H1 (cell line): ENCODE results near the gene CMIP. TPM values are rescaled to one million over a fixed set of nuclear protein-coding genes. Genes with fewer than 3 reads are reported as not detected.

Experiments
- CTCF ChIA-PET: fragments of 300-600 bp; sonication (Branson Sonifier 250); formaldehyde crosslinking; loops from one replicate; lab custom pipeline; 2021; ENCODE audit not compliant: partially characterized antibody; lab: Charles Lee
- POLR2A ChIA-PET: fragments of 300-600 bp; sonication (Branson Sonifier 250); formaldehyde crosslinking; loops from one replicate; lab custom pipeline; 2021; ENCODE audit warnings: inconsistent platforms; ENCODE audit not compliant: partially characterized antibody; lab: Charles Lee
- DNase-seq, 2 experiments: peaks; one replicate each; pipeline versions ENCODE4 v3.0.0 to v3.0.0-alpha.2; 2010 to 2022; ENCODE audit warnings: low spot score in 2 of 2, low read depth in 1 of 2, mixed read lengths in 1 of 2
- FAIRE-seq: peaks from 2 replicates; lab custom pipeline; 2011; peaks lifted over from hg19 to GRCh38; lab: Jason Lieb, UNC
- H2AFZ ChIP-seq: 2 replicates; pipeline ENCODE4 v1.8.1; 2012; ENCODE audit warnings: low read length, inconsistent platforms
- H2AK5ac ChIP-seq: 2 replicates; pipeline ENCODE4 v1.6.1; 2013; ENCODE audit warnings: low read depth, low read length
- H2BK120ac ChIP-seq: replicated peaks from 2 replicates; pipeline ENCODE3; 2013; ENCODE audit warnings: low read depth, low read length, inconsistent platforms
- H2BK12ac ChIP-seq: 2 replicates; pipeline ENCODE4 v1.6.1; 2013; ENCODE audit warnings: low read depth, low read length
- H2BK15ac ChIP-seq: 2 replicates; pipeline ENCODE4 v1.6.1; 2013; ENCODE audit warnings: low read length
- H2BK20ac ChIP-seq: 2 replicates; pipeline ENCODE4 v1.6.1; 2013; ENCODE audit warnings: low read length
- H2BK5ac ChIP-seq: 2 replicates; pipeline ENCODE4 v1.6.1; 2013; ENCODE audit warnings: low read depth, low read length
- H3K14ac ChIP-seq: 2 replicates; pipeline ENCODE4 v1.6.1; 2013; ENCODE audit warnings: inconsistent platforms; ENCODE audit not compliant: insufficient read length
- H3K18ac ChIP-seq: 2 replicates; pipeline ENCODE4 v1.6.1; 2013; ENCODE audit warnings: low read length; ENCODE audit errors: extremely low read depth
- H3K23ac ChIP-seq: 2 replicates; pipeline ENCODE4 v1.6.1; 2013; ENCODE audit warnings: inconsistent platforms; ENCODE audit not compliant: insufficient read length
- H3K23me2 ChIP-seq: 2 replicates; pipeline ENCODE4 v1.6.1; 2013; ENCODE audit warnings: low read depth, low read length
- H3K27ac ChIP-seq: 2 replicates; pipeline ENCODE4 v1.6.1; 2011; ENCODE audit warnings: low read depth, low read length, inconsistent platforms
- H3K27me3 ChIP-seq, 4 experiments: replicated peaks in 1 of 4; 1 replicate in 1 of 4; 2 replicates in 3 of 4; pipeline versions ENCODE4 v1.6.1 to v1.8.1; 2011 to 2013; ENCODE audit warnings: low read length in 3 of 4, mild to moderate bottlenecking in 3 of 4, inconsistent platforms in 2 of 4, mixed read lengths in 2 of 4, moderate library complexity in 1 of 4; ENCODE audit not compliant: control insufficient read depth in 3 of 4, insufficient read depth in 3 of 4; ENCODE audit errors: extremely low read depth in 1 of 4
- H3K36me3 ChIP-seq, 4 experiments: 2 replicates each; pipeline versions ENCODE4 v1.6.1 to v1.8.1; 2011 to 2013; ENCODE audit warnings: mild to moderate bottlenecking in 4 of 4, low read length in 3 of 4, moderate library complexity in 2 of 4, control low read depth in 1 of 4, inconsistent platforms in 1 of 4; ENCODE audit not compliant: insufficient read depth in 4 of 4, control insufficient read depth in 2 of 4
- H3K4ac ChIP-seq: replicated peaks from 2 replicates; pipeline ENCODE3; 2013; ENCODE audit warnings: low read length, low read depth, mixed read lengths, inconsistent platforms; ENCODE audit not compliant: insufficient read length
- H3K4me1 ChIP-seq, 4 experiments: replicated peaks in 1 of 4; 1 replicate in 1 of 4; 2 replicates in 3 of 4; pipeline versions ENCODE4 v1.6.1 to v1.8.1; 2011 to 2013; ENCODE audit warnings: low read length in 3 of 4, inconsistent platforms in 2 of 4, mixed read lengths in 1 of 4; ENCODE audit not compliant: insufficient read depth in 4 of 4, control insufficient read depth in 3 of 4
- H3K4me2 ChIP-seq, 2 experiments: 2 replicates each; pipeline versions ENCODE4 v1.6.1 to v1.8.1; 2011 to 2013; ENCODE audit warnings: low read depth in 2 of 2, low read length in 2 of 2, control low read depth in 1 of 2, inconsistent platforms in 1 of 2, mild to moderate bottlenecking in 1 of 2; ENCODE audit not compliant: insufficient read depth in 1 of 2
- H3K4me3 ChIP-seq, 4 experiments: fragments of 200-600, 300-600 bp in 1 of 4; sonication (generic), shearing (Covaris generic), sonication (Bioruptor Twin) in 1 of 4; 2 replicates each; pipeline versions ENCODE4 v1.5.1 to v1.8.1; 2011 to 2016; ENCODE audit warnings: low read length in 4 of 4, low read depth in 3 of 4, control low read depth in 2 of 4, inconsistent platforms in 2 of 4, mild to moderate bottlenecking in 2 of 4, mixed read lengths in 1 of 4, moderate library complexity in 1 of 4; ENCODE audit not compliant: insufficient read depth in 2 of 4; ENCODE audit errors: extremely low read depth in 1 of 4
- H3K56ac ChIP-seq: replicated peaks from 2 replicates; pipeline ENCODE3; 2013; ENCODE audit warnings: low read depth, mild to moderate bottlenecking, mixed read lengths, low read length, inconsistent platforms; ENCODE audit not compliant: insufficient read length
- H3K79me1 ChIP-seq: 2 replicates; pipeline ENCODE4 v1.6.1; 2013; ENCODE audit warnings: low read depth, low read length, control low read depth
- H3K79me2 ChIP-seq, 2 experiments: 2 replicates each; pipeline versions ENCODE4 v1.6.1 to v1.8.1; 2012 to 2013; ENCODE audit warnings: low read length in 2 of 2, mild to moderate bottlenecking in 2 of 2, inconsistent platforms in 1 of 2; ENCODE audit not compliant: insufficient read depth in 2 of 2, control insufficient read depth in 1 of 2
- H3K9ac ChIP-seq, 4 experiments: replicated peaks in 1 of 4; 1 replicate in 1 of 4; 2 replicates in 3 of 4; pipeline versions ENCODE4 v1.6.1 to v1.8.1; 2011 to 2013; ENCODE audit warnings: low read depth in 3 of 4, low read length in 3 of 4, control low read depth in 2 of 4, mild to moderate bottlenecking in 2 of 4, moderate library complexity in 2 of 4, inconsistent platforms in 1 of 4; ENCODE audit errors: extremely low read depth in 1 of 4
- H3K9me3 ChIP-seq, 2 experiments: 2 replicates each; pipeline versions ENCODE4 v1.6.1 to v1.8.1; 2012 to 2013; ENCODE audit warnings: mild to moderate bottlenecking in 2 of 2, moderate library complexity in 2 of 2, control low read depth in 1 of 2, inconsistent platforms in 1 of 2, low read depth in 1 of 2, low read length in 1 of 2, mixed read lengths in 1 of 2; ENCODE audit not compliant: insufficient read depth in 2 of 2
- H4K20me1 ChIP-seq, 2 experiments: replicated peaks in 1 of 2; 2 replicates each; pipeline versions ENCODE3 to v1.8.1; 2011 to 2013; ENCODE audit warnings: inconsistent platforms in 2 of 2, low read length in 2 of 2, mild to moderate bottlenecking in 1 of 2; ENCODE audit not compliant: insufficient read depth in 2 of 2, control insufficient read depth in 1 of 2
- H4K5ac ChIP-seq: 2 replicates; pipeline ENCODE4 v1.6.1; 2013; ENCODE audit warnings: low read length, low read depth, mixed read lengths, inconsistent platforms; ENCODE audit not compliant: insufficient read length
- H4K8ac ChIP-seq: 2 replicates; pipeline ENCODE4 v1.8.0; 2013; ENCODE audit warnings: mild to moderate bottlenecking, moderate library complexity, low read length, inconsistent platforms; ENCODE audit not compliant: insufficient read depth; ENCODE audit errors: extremely low read depth
- H4K91ac ChIP-seq: replicated peaks from 2 replicates; pipeline ENCODE3; 2013; ENCODE audit warnings: low read length, mixed read lengths, inconsistent platforms; ENCODE audit not compliant: insufficient read length
- CBX8 ChIP-seq: fragments of 300-800, 300-1000 bp; sonication (generic); IDR thresholded peaks from 2 replicates; pipeline ENCODE4 v1.7.1; 2016; ENCODE audit warnings: low read depth, low read length, borderline replicate concordance
- CTCF ChIP-seq, 3 experiments: IDR thresholded peaks; 1 replicate in 2 of 3; 2 replicates in 1 of 3; pipeline versions ENCODE4 v1.5.1 to v1.6.1; 2011; ENCODE audit warnings: low read length in 3 of 3, mild to moderate bottlenecking in 3 of 3, inconsistent platforms in 2 of 3, low read depth in 1 of 3, moderate library complexity in 1 of 3; ENCODE audit not compliant: insufficient read depth in 1 of 3; ENCODE audit errors: control extremely low read depth in 1 of 3
- POLR2AphosphoS5 ChIP-seq: IDR thresholded peaks from 2 replicates; pipeline ENCODE4 v1.6.1; 2011; ENCODE audit warnings: low read depth, low read length
- SP4 ChIP-seq: IDR thresholded peaks from 2 replicates; pipeline ENCODE4 v1.6.1; 2012; ENCODE audit warnings: low read length, inconsistent platforms
- USF2 ChIP-seq: IDR thresholded peaks from 2 replicates; pipeline ENCODE4 v1.6.1; 2011; ENCODE audit warnings: low read length, improper control_type of control experiment
- WGBS, 2 experiments: shearing (Covaris generic) in 1 of 2; methylation state at CpG; one replicate each; pipeline versions ENCODE4 v1.1.6 to v1.1.7; 2013 to 2015; ENCODE audit warnings: low lambda C conversion rate in 2 of 2, mixed read lengths in 2 of 2, inconsistent platforms in 1 of 2, low coverage in 1 of 2, missing lambda C conversion rate in 1 of 2; ENCODE audit not compliant: insufficient replicate concordance in 2 of 2, insufficient coverage in 1 of 2, insufficient read length in 1 of 2; ENCODE audit errors: extremely low coverage in 1 of 2, missing lambda C conversion rate in 1 of 2; 5-methylcytosine and 5-hydroxymethylcytosine counted together
- polyA plus RNA-seq, 7 experiments: library from polyadenylated mRNA; depleted of rRNA in 3 of 7; stranded (reverse) in 5 of 7; unstranded in 2 of 7; fragments of >200 nt in 5 of 7; fragments of 200-250 nt in 2 of 7; gene quantifications; 1 replicate in 5 of 7; 2 replicates in 1 of 7; 4 replicates in 1 of 7; pipeline versions ENCODE4 v1.2.1 to v1.2.3, GENCODE V29; 2011 to 2013; ENCODE audit warnings: missing spikeins in 2 of 7, mixed read lengths in 2 of 7
- total RNA-seq: library from RNA; stranded (reverse); fragmentation: NEBNext Ultra II Directional; extraction: Animal tissue kit (Norgen Biotek cat#: 25700); gene quantifications from 2 replicates; pipeline ENCODE4 v1.2.1, GENCODE V29; 2021

The CMIP gene
- total and polyA plus RNA-seq, 2 of the 8 experiments (the other 6 are each of a cell fraction or from before 2014, with no cell fraction given) = 7.9 to 53.2 TPM

GRCh38 chr16:81673432-81673831, 228.8 kb downstream of the CMIP start:
- FAIRE-seq = no peak
- Histone ChIP-seq H3K23ac (no peak overlapping the region), H2BK15ac (no peak overlapping the region), H2BK120ac (no peak overlapping the region), H3K9me3 (no peaks in the 10 kb centered on the region), H3K27me3 (0 out of 7 replicates have a peak, but pooled peaks cover 0 to 2% (median 0%) of the 10 kb centered on the region in 4 experiments), H3K36me3 (peaks cover 2 to 9% (median 7%) of the 10 kb centered on the region in 4 experiments; a peak in 5 of 8 replicates), H3K14ac (no peak overlapping the region), H2BK5ac (no peak overlapping the region), H3K4me1 (no peaks in the 10 kb centered on the region), H3K18ac (no peak overlapping the region), H2BK12ac (no peak overlapping the region), H3K9ac (no peak overlapping the region), H2BK20ac (no peak overlapping the region), H2AK5ac (no peak overlapping the region), H3K79me1 (peaks cover 2% of the 10 kb centered on the region; the same call in 1 of the 2 replicates), H3K27ac (no peak overlapping the region), H4K20me1 (peaks cover 3% of the 10 kb centered on the region in 2 experiments), H4K8ac (no peak overlapping the region), H3K4me2 (no peak overlapping the region), H4K91ac (no peak overlapping the region), H3K56ac (no peak overlapping the region), H3K4me3 (no peak overlapping the region), H3K79me2 (no peaks in the 10 kb centered on the region), H3K4ac (no peak overlapping the region), H4K5ac (no peak overlapping the region), H2AFZ (no peak overlapping the region), H3K23me2 (peaks cover 3% of the 10 kb centered on the region; the same call in 1 of the 2 replicates)
- 89% methylated on average over 7 of the region's 7 CpGs; no CpG with 5 or more reads in 1 of the 2 experiments for WGBS, 2 experiments
- CTCF ChIA-PET = interaction anchor here (0.6 to 2.0 kb wide), 6 partner anchors 9 to 51 kb away, joined by 3 to 9 read pairs (median 4); no protein-coding TSS in a partner anchor
- TF ChIP-seq USF2 = no peak
- no peak for TF ChIP-seq SP4
- no peak for TF ChIP-seq CBX8
- TF ChIP-seq CTCF (IDR thresholded peaks at IDR 0.05; ENCODE audit: control extremely low read depth in 1 of 3, insufficient read depth in 1 of 3, low read depth in 1 of 3, low read length in 3 of 3) = no peak
- TF ChIP-seq POLR2AphosphoS5 = peak; percentile 28; the same call in 1 of the 2 replicates
- no peak for DNase-seq
- POLR2A ChIA-PET = interaction anchor here (1.1 kb wide), 1 partner anchor 10 kb away, joined by 3 read pairs; no protein-coding TSS in a partner anchor
